ENCODE data around the gene GRIK3.

The GRIK3 gene

DNA sequence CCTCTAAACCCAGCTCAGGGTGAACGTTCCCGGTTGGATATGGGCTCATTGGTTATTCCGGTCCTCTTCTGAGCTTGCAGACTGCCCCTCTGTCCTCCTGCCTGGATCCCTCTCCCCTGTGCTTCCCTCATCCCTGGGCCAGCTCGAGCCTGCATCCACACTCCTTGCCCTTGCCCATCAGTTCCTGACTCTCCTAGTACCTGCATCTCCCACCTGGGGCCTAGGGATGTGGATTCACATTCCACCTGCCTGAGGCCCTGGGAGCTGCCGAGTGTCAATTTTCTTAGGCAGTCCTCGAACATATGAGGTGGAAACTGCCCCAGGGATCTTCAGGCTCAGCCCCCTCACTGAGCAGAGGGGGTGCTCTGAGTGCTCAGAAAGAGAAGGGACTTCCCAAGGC is 252.2 kb downstream of the GRIK3 start:
- TF ChIP-seq, protein P1, sequence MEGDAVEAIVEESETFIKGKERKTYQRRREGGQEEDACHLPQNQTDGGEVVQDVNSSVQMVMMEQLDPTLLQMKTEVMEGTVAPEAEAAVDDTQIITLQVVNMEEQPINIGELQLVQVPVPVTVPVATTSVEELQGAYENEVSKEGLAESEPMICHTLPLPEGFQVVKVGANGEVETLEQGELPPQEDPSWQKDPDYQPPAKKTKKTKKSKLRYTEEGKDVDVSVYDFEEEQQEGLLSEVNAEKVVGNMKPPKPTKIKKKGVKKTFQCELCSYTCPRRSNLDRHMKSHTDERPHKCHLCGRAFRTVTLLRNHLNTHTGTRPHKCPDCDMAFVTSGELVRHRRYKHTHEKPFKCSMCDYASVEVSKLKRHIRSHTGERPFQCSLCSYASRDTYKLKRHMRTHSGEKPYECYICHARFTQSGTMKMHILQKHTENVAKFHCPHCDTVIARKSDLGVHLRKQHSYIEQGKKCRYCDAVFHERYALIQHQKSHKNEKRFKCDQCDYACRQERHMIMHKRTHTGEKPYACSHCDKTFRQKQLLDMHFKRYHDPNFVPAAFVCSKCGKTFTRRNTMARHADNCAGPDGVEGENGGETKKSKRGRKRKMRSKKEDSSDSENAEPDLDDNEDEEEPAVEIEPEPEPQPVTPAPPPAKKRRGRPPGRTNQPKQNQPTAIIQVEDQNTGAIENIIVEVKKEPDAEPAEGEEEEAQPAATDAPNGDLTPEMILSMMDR (conservative IDR thresholded peaks at IDR 0.05; ENCODE audit: low read depth, low read length): no peak
- DNase-seq (ENCODE audit: low read depth): no peak
- no peak overlapping the region for H3K4me3 ChIP-seq (ENCODE audit: low read depth, low read length)

DNA sequence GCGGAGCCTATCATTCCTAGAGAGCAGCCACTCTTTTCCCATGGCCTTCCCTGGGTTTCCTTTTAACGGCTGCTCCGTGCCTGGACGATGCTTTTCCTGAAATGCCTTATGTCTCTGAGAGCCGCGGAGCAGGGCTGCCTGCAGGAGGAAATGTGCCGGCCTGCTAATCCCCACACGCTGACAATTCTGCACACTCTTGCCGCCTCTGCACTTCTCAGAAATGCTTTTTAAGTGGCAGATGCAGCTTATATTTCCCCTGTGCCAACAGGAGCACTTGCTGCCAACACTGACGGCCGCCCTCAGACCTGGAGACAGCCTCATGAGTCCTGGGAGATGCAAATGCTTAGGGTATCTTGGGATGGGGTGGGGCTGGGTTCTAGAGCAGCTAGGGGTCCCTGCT is 253.2 kb downstream of the GRIK3 start:
- no peak overlapping the region for H3K4me3 ChIP-seq (ENCODE audit: low read depth, low read length)
- TF ChIP-seq, protein P1 (conservative IDR thresholded peaks at IDR 0.05; ENCODE audit: low read depth, low read length): no peak

GRCh38 chr1:36778740-36779139 is 255.6 kb downstream of the GRIK3 start:
- no peak overlapping the region for H3K4me3 ChIP-seq (ENCODE audit: low read depth, low read length)
- TF ChIP-seq, protein P1 (conservative IDR thresholded peaks at IDR 0.05; ENCODE audit: low read depth, low read length): no peak
- DNase-seq (ENCODE audit: low read depth): no peak

More for the DNA sequence above, 253.2 kb downstream of the GRIK3 start:
- no peak for DNase-seq (ENCODE audit: low read depth)

DNA sequence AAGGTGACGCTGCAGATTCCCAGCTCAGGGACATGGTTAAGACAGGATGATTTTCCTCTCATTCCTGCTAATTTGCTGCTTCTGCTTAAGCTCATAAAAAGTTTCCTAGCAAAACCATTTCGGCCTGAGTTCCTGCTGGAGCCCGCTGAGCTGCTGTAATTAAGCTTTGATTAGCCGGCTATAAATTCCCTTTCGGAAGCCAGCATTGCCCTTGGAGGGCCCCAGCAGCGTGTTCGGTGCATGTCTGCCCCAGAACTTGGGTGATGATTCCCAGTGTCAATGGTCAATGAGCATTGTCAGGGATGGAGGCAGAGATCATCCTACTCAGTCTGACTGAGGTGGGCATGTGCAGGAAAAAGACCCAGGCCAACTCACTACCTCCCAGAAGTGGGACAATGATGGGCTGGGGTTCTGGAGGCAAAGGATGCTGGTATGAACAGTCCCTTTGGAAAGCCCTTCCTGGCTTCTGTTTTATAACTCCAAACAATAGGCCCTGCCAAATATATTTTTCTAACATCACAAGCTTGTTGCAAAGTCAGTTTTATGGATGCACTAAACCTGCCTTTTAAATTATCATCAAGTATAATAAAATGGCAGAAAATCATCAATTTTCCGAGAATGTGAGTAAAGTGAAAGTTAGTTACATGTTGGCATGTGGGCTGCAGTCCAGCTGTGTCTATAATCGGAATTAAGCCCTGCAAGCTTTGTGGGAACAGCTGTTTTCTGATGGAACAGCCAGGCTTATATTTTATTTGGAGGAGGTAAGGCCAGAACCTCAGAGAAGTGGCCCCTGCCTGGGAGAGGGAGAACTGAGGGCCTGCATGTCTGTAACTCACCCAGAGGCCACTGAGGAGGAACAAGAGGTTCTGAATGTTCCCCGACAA is 257.1 kb downstream of the GRIK3 start:
- TF ChIP-seq, protein P1 (conservative IDR thresholded peaks at IDR 0.05; ENCODE audit: low read depth, low read length): no peak
- no peak overlapping the region for H3K4me3 ChIP-seq (ENCODE audit: low read depth, low read length)
- no peak for DNase-seq (ENCODE audit: low read depth)

GRCh38 chr1:36776256-36776655 is 258.1 kb downstream of the GRIK3 start:
- TF ChIP-seq, protein P1 (conservative IDR thresholded peaks at IDR 0.05; ENCODE audit: low read depth, low read length): no peak
- no peak for DNase-seq (ENCODE audit: low read depth)
- no peak overlapping the region for H3K4me3 ChIP-seq (ENCODE audit: low read depth, low read length)

DNA sequence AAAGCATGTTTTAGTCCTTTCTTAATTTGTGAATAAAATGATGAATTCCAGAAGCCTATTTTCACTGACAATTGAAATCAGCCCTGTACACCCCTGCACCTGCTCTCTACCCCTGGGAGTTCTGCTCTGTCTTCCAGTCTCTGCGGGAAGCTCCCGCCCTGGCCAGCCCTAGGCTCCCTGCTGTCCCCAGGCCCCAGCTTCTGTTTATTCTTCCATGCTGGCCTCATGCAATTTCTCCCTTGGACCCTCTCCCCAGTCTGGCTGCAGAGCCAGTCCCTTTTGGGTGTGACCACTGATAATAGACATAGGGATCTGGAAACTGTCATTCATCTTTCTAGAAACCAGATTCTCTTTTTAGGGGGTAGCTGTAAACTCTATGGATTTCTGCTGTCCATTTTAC is 258.6 kb downstream of the GRIK3 start:
- no peak for DNase-seq (ENCODE audit: low read depth)
- TF ChIP-seq, protein P1 (conservative IDR thresholded peaks at IDR 0.05; ENCODE audit: low read depth, low read length): no peak
- no peak overlapping the region for H3K4me3 ChIP-seq (ENCODE audit: low read depth, low read length)

Measured in choroid plexus epithelial cell (primary cell).